HL-60 (cell line): ENCODE data around the gene VAMP2.

Source experiments
- DNase-seq, 2 experiments: peaks; one replicate each; pipeline ENCODE4 v3.0.0-alpha.2; 2010 to 2020; ENCODE audit warnings: low read depth in 1 of 2, low spot score in 1 of 2
- H3K27ac ChIP-seq: fragments of 250-450 bp; sonication (Bioruptor Pico); replicated peaks from 2 replicates; pipeline ENCODE4 v1.5.1; 2020; ENCODE audit warnings: mild to moderate bottlenecking, moderate library complexity
- H3K27me3 ChIP-seq: fragments of 250-450 bp; sonication (Bioruptor Pico); 2 replicates; pipeline ENCODE4 v1.5.1; 2021; ENCODE audit warnings: mild to moderate bottlenecking, moderate library complexity; ENCODE audit not compliant: insufficient read depth, poor library complexity, severe bottlenecking
- H3K4me3 ChIP-seq: replicated peaks from 2 replicates; pipeline ENCODE4 v1.5.1; 2011; ENCODE audit warnings: mild to moderate bottlenecking, control low read depth, low read length; ENCODE audit not compliant: insufficient read depth
- GABPA ChIP-seq: IDR thresholded peaks from 2 replicates; pipeline ENCODE4 v1.6.1; 2012; ENCODE audit warnings: low read depth
- POLR2AphosphoS5 ChIP-seq: IDR thresholded peaks from 2 replicates; pipeline ENCODE4 v1.6.1; 2012; ENCODE audit warnings: low read depth
- SPI1 ChIP-seq: IDR thresholded peaks from 2 replicates; pipeline ENCODE4 v1.6.1; 2012; ENCODE audit warnings: low read depth, mild to moderate bottlenecking, borderline replicate concordance
- TF ChIP-seq, protein P1 (sequence below): IDR thresholded peaks from one replicate; pipeline ENCODE4 v1.5.1; 2011; ENCODE audit warnings: low read length, control low read depth, inconsistent platforms; ENCODE audit not compliant: insufficient read depth
- TF ChIP-seq, protein P2 (sequence below): IDR thresholded peaks from 2 replicates; pipeline ENCODE4 v1.6.1; 2012; ENCODE audit warnings: low read depth; ENCODE audit not compliant: insufficient replicate concordance

VAMP2 gene

DNA sequence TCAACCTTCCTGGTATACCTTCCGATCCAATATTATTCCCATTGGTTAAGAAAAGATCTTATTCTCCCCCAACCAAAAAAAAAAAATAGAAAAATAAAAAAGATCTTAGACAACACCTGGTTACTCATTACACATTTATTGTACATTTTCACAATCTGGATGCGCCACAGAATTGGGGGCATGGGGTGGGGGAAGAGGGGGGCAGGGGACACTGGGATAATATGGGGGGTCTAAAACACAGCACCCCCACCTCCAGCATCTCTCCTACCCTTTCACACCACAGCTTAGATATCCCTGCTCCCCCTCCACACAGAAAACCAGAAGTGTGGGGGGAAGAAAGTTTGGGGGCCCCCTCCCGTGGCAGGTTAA is 3.7 kb downstream of the VAMP2 start:
- TF ChIP-seq POLR2AphosphoS5 (no peak), GABPA (no peak)
- Histone ChIP-seq H3K27me3 (no peaks in the 10 kb centered on the region), H3K27ac (no peak overlapping the region), H3K4me3 (no peak overlapping the region)
- no peak for DNase-seq

DNA sequence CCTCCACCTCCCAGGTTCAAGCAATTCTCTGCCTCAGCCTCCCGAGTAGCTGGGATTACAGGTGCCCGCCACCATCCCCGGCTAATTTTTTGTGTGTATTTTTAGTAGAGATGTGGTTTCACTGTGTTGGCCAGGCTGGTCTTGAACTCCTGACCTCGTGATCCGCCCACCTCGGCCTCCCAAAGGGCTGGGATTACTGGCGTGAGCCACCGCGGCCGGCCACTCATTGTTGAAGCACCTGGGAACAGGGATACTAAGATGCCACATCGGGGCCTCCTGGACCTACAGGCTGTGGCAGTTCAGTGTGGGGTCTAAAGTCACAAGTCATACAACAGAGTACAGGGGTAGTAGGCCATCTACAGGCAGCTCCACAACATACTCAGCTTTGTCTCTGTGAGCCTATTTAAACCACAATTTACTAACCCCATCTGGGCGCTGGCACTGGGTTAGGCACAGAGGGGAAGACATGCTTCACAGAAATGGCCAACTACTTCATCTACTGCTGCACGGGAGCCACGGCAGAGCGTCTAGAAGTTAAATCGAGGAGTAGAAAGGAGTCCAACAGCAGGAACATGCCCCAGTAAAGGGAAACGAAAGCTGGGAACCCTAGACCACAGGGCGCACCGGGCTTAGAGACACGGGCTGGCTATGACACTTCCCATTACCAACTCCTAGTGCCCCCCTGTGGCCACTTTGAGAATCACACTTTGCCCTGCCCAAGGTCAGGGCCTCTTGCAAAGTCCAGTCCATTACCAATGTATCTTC is 4.3 kb downstream of the VAMP2 start:
- peak; percentile 72 to 82 for DNase-seq
- Histone ChIP-seq H3K27me3 (no peaks in the 10 kb centered on the region), H3K27ac (0 out of 2 replicates have a peak overlapping the region, but pooled peaks have one; percentile 15), H3K4me3 (no peak overlapping the region)
- TF ChIP-seq SPI1 (no peak), GABPA (no peak)
- TF ChIP-seq, protein P1, sequence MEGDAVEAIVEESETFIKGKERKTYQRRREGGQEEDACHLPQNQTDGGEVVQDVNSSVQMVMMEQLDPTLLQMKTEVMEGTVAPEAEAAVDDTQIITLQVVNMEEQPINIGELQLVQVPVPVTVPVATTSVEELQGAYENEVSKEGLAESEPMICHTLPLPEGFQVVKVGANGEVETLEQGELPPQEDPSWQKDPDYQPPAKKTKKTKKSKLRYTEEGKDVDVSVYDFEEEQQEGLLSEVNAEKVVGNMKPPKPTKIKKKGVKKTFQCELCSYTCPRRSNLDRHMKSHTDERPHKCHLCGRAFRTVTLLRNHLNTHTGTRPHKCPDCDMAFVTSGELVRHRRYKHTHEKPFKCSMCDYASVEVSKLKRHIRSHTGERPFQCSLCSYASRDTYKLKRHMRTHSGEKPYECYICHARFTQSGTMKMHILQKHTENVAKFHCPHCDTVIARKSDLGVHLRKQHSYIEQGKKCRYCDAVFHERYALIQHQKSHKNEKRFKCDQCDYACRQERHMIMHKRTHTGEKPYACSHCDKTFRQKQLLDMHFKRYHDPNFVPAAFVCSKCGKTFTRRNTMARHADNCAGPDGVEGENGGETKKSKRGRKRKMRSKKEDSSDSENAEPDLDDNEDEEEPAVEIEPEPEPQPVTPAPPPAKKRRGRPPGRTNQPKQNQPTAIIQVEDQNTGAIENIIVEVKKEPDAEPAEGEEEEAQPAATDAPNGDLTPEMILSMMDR = peak; percentile 41

DNA sequence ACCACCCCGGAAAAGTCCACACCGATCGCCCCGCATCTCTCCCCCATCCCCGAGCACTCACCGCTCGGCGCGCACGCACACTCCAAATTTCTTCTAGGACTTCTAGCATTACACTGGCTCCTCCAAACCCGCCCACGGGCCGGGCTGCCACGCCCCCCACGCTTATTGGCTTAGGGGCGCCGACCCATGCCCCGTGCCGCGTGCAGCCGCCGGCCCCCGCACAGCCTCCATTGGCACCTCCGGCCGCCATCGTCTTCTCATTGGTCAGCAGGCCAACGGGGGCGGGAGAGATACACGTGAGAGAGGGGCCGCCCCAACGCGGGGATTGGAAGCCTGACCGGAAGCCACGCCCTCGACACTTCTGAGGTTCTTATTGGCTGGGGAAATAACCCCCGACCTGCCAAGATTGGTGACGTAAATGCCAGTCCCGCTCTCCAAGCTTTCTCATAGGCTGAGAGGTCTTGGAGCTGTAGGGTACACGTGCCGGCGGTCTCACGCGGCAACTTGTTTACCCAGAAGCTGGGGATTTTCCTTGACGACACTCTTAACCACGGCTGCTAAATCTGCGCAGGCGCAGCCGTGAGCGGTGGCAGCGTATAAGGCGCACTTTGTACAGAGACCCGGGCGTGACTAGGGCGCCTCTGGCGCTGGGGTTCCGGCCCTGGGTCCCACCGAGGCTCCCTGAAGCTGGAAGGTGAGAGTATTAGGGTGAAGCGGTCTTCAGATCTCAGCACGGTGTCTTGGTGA is 6.3 kb downstream of the VAMP2 start:
- peak overlapping the region; percentile 47 for H3K4me3 ChIP-seq
- H3K27ac ChIP-seq = peak overlapping the region; percentile 75
- peak; percentile 94 to 99 for DNase-seq
- TF ChIP-seq GABPA (peak; percentile 42; the same call in 1 of the 2 replicates), POLR2AphosphoS5 (no peak)
- TF ChIP-seq, protein P1 = no peak
- TF ChIP-seq, protein P2, sequence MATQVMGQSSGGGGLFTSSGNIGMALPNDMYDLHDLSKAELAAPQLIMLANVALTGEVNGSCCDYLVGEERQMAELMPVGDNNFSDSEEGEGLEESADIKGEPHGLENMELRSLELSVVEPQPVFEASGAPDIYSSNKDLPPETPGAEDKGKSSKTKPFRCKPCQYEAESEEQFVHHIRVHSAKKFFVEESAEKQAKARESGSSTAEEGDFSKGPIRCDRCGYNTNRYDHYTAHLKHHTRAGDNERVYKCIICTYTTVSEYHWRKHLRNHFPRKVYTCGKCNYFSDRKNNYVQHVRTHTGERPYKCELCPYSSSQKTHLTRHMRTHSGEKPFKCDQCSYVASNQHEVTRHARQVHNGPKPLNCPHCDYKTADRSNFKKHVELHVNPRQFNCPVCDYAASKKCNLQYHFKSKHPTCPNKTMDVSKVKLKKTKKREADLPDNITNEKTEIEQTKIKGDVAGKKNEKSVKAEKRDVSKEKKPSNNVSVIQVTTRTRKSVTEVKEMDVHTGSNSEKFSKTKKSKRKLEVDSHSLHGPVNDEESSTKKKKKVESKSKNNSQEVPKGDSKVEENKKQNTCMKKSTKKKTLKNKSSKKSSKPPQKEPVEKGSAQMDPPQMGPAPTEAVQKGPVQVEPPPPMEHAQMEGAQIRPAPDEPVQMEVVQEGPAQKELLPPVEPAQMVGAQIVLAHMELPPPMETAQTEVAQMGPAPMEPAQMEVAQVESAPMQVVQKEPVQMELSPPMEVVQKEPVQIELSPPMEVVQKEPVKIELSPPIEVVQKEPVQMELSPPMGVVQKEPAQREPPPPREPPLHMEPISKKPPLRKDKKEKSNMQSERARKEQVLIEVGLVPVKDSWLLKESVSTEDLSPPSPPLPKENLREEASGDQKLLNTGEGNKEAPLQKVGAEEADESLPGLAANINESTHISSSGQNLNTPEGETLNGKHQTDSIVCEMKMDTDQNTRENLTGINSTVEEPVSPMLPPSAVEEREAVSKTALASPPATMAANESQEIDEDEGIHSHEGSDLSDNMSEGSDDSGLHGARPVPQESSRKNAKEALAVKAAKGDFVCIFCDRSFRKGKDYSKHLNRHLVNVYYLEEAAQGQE = peak; percentile 38
- no peaks in the 10 kb centered on the region for H3K27me3 ChIP-seq

DNA sequence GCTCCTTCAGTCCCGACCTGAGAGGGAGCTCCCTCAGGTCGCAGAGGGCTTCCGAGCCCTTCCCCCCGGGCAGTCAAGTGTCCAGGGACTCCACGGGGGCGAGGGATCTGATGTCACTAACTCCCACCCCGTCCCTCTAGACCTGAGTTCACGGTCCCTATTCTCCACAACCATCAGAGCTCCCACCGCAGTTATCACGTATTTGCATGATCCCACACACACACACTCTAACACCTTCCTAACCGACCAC is 6.8 kb downstream of the VAMP2 start:
- no peaks in the 10 kb centered on the region for H3K27me3 ChIP-seq
- peak overlapping the region; percentile 56 for H3K27ac ChIP-seq
- no peak for DNase-seq
- H3K4me3 ChIP-seq = peak overlapping the region; percentile 47
- TF ChIP-seq GABPA = no peak
- TF ChIP-seq, protein P1 = no peak
- TF ChIP-seq POLR2AphosphoS5 = no peak
- TF ChIP-seq, protein P2 = no peak
- TF ChIP-seq SPI1 = no peak
